Neural crest cell (in vitro differentiated cells): ENCODE data around the gene ELL. TPM values are rescaled to one million over a fixed set of nuclear protein-coding genes. Genes with fewer than 3 reads are reported as not detected.

Source experiments
- DNase-seq: peaks from one replicate; pipeline ENCODE4 v3.0.0; 2021; ENCODE audit warnings: low read depth, mixed read lengths, low spot score
- H3K27ac Mint-ChIP-seq: one replicate; pipeline ENCODE4 v1.8.0; 2021; ENCODE audit warnings: mild to moderate bottlenecking, mixed read lengths; ENCODE audit not compliant: unreplicated experiment
- H3K27me3 Mint-ChIP-seq: 2 replicates; pipeline ENCODE4 v1.8.0; 2021; ENCODE audit warnings: low read depth, mild to moderate bottlenecking, mixed read lengths
- H3K36me3 Mint-ChIP-seq: 2 replicates; pipeline ENCODE4 v1.8.0; 2021; ENCODE audit warnings: low read depth, mild to moderate bottlenecking, mixed read lengths
- H3K4me1 Mint-ChIP-seq: 2 replicates; pipeline ENCODE4 v1.8.0; 2021; ENCODE audit warnings: mixed read lengths
- H3K4me3 Mint-ChIP-seq: one replicate; pipeline ENCODE4 v1.8.0; 2021; ENCODE audit warnings: mild to moderate bottlenecking, mixed read lengths
- H3K9me3 Mint-ChIP-seq: 2 replicates; pipeline ENCODE4 v1.8.0; 2021; ENCODE audit warnings: mixed read lengths
- CTCF ChIP-seq: fragments of 200-600 bp; sonication (generic); conservative IDR thresholded peaks from 2 replicates; pipeline ENCODE4 v1.5.0; 2021; ENCODE audit warnings: antibody characterized with exemption, mild to moderate bottlenecking
- total RNA-seq: library from RNA; stranded (reverse); gene quantifications from 2 replicates; pipeline ENCODE4 v1.2.1, GENCODE V29; 2021

ELL gene
- total RNA-seq, 1 donor from 2014 or later: 11.1 TPM

DNA sequence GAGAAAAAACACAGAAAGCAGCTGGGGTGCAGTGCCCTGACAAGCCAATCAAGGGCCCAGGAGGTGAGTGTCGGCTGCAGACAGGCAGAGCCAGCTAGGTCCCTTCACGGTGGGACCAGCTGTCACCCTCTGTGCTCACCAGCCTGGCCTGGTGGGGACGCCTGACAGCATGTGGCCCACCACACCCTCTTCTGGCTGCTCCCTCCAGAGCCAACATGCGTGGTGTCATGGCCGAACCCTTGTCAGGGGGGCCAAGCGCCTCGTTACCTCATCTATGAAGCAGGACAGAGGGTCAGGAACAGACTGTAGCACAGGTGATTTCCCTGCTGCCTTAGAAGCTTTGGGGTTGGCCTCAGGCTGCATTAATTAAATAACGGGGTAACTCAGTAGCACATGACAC is 43.9 kb downstream of the ELL start:
- no peak overlapping the region for H3K27ac Mint-ChIP-seq
- no peak for DNase-seq
- no peak overlapping the region for H3K4me3 Mint-ChIP-seq
- H3K27me3 Mint-ChIP-seq: no peaks in the 10 kb centered on the region
- H3K9me3 Mint-ChIP-seq: no peaks in the 10 kb centered on the region
- no peak for TF ChIP-seq CTCF
- peaks cover 4% of the 10 kb centered on the region for H3K36me3 Mint-ChIP-seq
- H3K4me1 Mint-ChIP-seq: peaks cover 39% of the 10 kb centered on the region

GRCh38 chr19:18477042-18477779 is 44.7 kb downstream of the ELL start:
- Mint-ChIP-seq H3K4me1 (peaks cover 37% of the 10 kb centered on the region), H3K27me3 (no peaks in the 10 kb centered on the region), H3K27ac (peak overlapping the region; percentile 0), H3K36me3 (peaks cover 4% of the 10 kb centered on the region), H3K4me3 (no peak overlapping the region), H3K9me3 (no peaks in the 10 kb centered on the region)
- DNase-seq: no peak
- TF ChIP-seq CTCF: peak; percentile 32

DNA sequence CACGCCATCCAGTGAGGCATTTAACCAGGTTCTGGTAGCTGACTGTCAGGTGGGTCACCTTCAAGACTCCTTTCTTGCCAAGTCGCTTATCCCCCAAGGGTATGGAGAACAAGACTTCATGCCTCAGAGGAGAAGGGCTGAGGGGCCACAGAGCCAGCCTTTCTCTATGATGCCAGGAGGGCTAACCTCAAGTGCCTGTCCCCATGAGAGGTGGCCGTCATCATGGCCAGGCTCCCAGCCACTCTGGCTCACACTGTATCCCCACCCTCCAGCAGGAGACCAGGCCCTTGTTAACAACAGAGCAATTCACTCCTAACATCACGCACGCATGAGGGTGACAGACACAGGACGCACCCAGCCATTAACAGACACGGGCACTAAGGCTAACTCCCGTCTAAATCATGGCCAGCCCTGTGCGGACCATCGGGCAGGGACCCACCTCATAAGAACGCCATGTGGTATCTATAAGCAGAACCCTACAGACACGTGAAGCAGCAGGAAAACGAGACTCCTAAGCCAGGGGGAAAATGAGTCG is 45.3 kb downstream of the ELL start:
- TF ChIP-seq CTCF: no peak
- no peaks in the 10 kb centered on the region for H3K27me3 Mint-ChIP-seq
- no peak overlapping the region for H3K4me3 Mint-ChIP-seq
- peaks cover 4% of the 10 kb centered on the region for H3K36me3 Mint-ChIP-seq
- H3K9me3 Mint-ChIP-seq: no peaks in the 10 kb centered on the region
- peak overlapping the region; percentile 0 for H3K27ac Mint-ChIP-seq
- no peak for DNase-seq
- peaks cover 37% of the 10 kb centered on the region for H3K4me1 Mint-ChIP-seq

GRCh38 chr19:18475762-18476331 is 46.0 kb downstream of the ELL start:
- Mint-ChIP-seq H3K4me1 (peaks cover 33% of the 10 kb centered on the region), H3K36me3 (peaks cover 4% of the 10 kb centered on the region), H3K27me3 (no peaks in the 10 kb centered on the region), H3K4me3 (no peak overlapping the region), H3K9me3 (no peaks in the 10 kb centered on the region), H3K27ac (peak overlapping the region; percentile 2)
- no peak for TF ChIP-seq CTCF
- DNase-seq: no peak

- Mint-ChIP-seq H3K4me3 (no peak overlapping the region), H3K9me3 (no peaks in the 10 kb centered on the region), H3K27ac (no peak overlapping the region), H3K27me3 (no peaks in the 10 kb centered on the region), H3K36me3 (peaks cover 4% of the 10 kb centered on the region), H3K4me1 (peaks cover 29% of the 10 kb centered on the region)
- no peak for TF ChIP-seq CTCF
- no peak for DNase-seq
These were observed 46.8 kb downstream of the ELL start for GRCh38 chr19:18475004-18475453.
